M059J (cell line): ENCODE results near the gene RRAGA. TPM values are rescaled to one million over a fixed set of nuclear protein-coding genes. Genes with fewer than 3 reads are reported as not detected.
"Not testable (repeated sequence)": the region's sequence is repeated elsewhere in the genome, so short reads cannot be mapped to it uniquely, and the experiment has no call there.

Source experiments
- DNase-seq: peaks from one replicate; pipeline ENCODE4 v3.0.0-alpha.2; 2012; ENCODE audit warnings: low read depth
- total RNA-seq: library from RNA; depleted of rRNA; stranded (reverse); fragments of >200 nt; shearing (Covaris generic); gene quantifications from 2 replicates; pipeline ENCODE4 v1.2.3, GENCODE V29; 2014; rRNA removed

Gene RRAGA
- total RNA-seq, 1 experiment from 2014 or later, result 83.9 TPM

DNA sequence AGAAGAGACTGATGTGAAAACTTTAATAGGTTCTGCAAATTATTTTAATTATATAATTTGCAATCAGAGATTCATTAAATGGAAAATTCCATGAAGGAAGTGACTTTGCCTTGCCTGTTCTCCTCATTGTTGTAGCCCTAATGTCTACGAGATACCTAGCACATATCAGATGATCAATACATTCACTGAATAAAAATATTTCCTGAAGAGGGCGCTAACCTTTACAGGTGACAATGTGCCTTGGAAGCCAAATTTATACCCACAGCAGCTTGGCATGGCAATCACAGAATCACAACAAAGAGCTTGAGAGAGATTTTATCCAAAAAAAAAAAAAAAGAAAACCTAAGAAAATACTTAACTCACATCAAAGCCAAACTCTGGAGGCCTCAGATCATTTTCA is 36.1 kb downstream of the RRAGA start:
- peak; percentile 15 for DNase-seq

- peak; percentile 83 for DNase-seq
Measured at GRCh38 chr9:19087106-19088000, 38.1 kb downstream of the RRAGA start.

DNA sequence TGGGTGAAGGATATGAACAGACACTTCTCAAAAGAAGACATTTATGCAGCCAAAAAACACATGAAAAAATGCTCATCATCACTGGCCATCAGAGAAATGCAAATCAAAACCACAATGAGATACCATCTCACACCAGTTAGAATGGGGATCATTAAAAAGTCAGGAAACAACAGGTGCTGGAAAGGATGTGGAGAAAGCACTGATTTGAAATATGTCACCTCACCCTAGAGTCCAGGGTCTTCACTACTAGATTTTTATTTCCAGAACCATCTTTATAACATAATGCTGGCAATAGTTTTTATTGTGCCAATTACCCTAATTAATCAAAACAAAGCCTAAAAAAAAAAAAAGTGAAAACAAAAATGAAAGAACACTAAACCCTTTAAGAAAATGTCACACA is 48.2 kb downstream of the RRAGA start:
- not testable (repeated sequence) for DNase-seq

Other genes starting within 250 kb of the RRAGA start
- gene SAXO1, start 16.2 kb upstream of the RRAGA start, total RNA-seq, result 0.10 TPM in 1 of 2 replicates, not detected in the other
- 18.8 and 28.4 TPM in 2 replicates for gene HAUS6, start 53.5 kb downstream of the RRAGA start, total RNA-seq
- 82.0 and 96.6 TPM in 2 replicates for gene PLIN2, start 78.1 kb downstream of the RRAGA start, total RNA-seq
- gene DENND4C, start 181.3 kb downstream of the RRAGA start, total RNA-seq, result 36.7 and 40.7 TPM in 2 replicates